Endodermal cell (in vitro differentiated cells): ENCODE data around the gene PKD2. TPM values are rescaled to one million over a fixed set of nuclear protein-coding genes. Genes with fewer than 3 reads are reported as not detected.

Experiments
- total RNA-seq, 2 donors: library from RNA; stranded (reverse); fragmentation: NEBNext Ultra II Directional in 1 of 2; extraction: Animal tissue kit (Norgen Biotek cat#: 25700) in 1 of 2; gene quantifications; 2 replicates in 1 of 2; 3 replicates in 1 of 2; pipeline ENCODE4 v1.2.1, GENCODE V29; 2021

The PKD2 gene
- total RNA-seq, 2 donors from 2014 or later, result 31.4 to 34.2 TPM

Other genes with a start within 250 kb of the PKD2 start
- gene IBSP, start 208.1 kb upstream of the PKD2 start, total RNA-seq, result not detected
- gene MEPE, start 174.7 kb upstream of the PKD2 start, total RNA-seq, result under 1 TPM; 0.37 to 0.89 TPM
- 1 to 10 TPM in 1 of 2 donors, under 1 TPM in 1; 0.31 to 8.8 TPM for gene SPP1, start 31.9 kb upstream of the PKD2 start, total RNA-seq
- gene ABCG2, start 151.0 kb downstream of the PKD2 start, total RNA-seq, result 1 to 10 TPM in 1 of 2 donors, under 1 TPM in 1; 0.31 to 4.0 TPM